H1 (cell line): ENCODE measurements around the gene LARGE2. TPM values are rescaled to one million over a fixed set of nuclear protein-coding genes. Genes with fewer than 3 reads are reported as not detected.

Source experiments
- HDAC6 ChIP-seq: IDR thresholded peaks from one replicate; pipeline ENCODE4 v1.7.1; 2012; ENCODE audit warnings: low read depth, mild to moderate bottlenecking, inconsistent platforms, low read length, moderate library complexity
- RNF2 ChIP-seq: fragments of 200-900, 300-1000 bp; sonication (generic); IDR thresholded peaks from 2 replicates; pipeline ENCODE4 v1.7.1; 2016; ENCODE audit warnings: borderline replicate concordance, low read depth, mild to moderate bottlenecking, antibody characterized with exemption, low read length; ENCODE audit not compliant: poor library complexity, severe bottlenecking; ENCODE audit errors: missing control alignments
- TEAD4 ChIP-seq: IDR thresholded peaks from 2 replicates; pipeline ENCODE4 v1.6.1; 2012; ENCODE audit warnings: low read depth, low read length, inconsistent platforms, mixed read lengths
- polyA plus RNA-seq, 7 experiments: library from polyadenylated mRNA; depleted of rRNA in 3 of 7; stranded (reverse) in 5 of 7; unstranded in 2 of 7; fragments of >200 nt in 5 of 7; fragments of 200-250 nt in 2 of 7; gene quantifications; 1 replicate in 5 of 7; 2 replicates in 1 of 7; 4 replicates in 1 of 7; pipeline versions ENCODE4 v1.2.1 to v1.2.3, GENCODE V29; 2011 to 2013; ENCODE audit warnings: missing spikeins in 2 of 7, mixed read lengths in 2 of 7
- total RNA-seq: library from RNA; stranded (reverse); fragmentation: NEBNext Ultra II Directional; extraction: Animal tissue kit (Norgen Biotek cat#: 25700); gene quantifications from 2 replicates; pipeline ENCODE4 v1.2.1, GENCODE V29; 2021
- TF ChIP-seq, protein P1 (sequence below): fragments of 300-600 bp; sonication (generic); IDR thresholded peaks from 2 replicates; pipeline ENCODE4 v1.7.1; 2012; ENCODE audit warnings: low read length, moderate library complexity, mild to moderate bottlenecking, inconsistent platforms; ENCODE audit not compliant: insufficient replicate concordance

The LARGE2 gene
- total and polyA plus RNA-seq, 2 of the 8 experiments (the other 6 are each of a cell fraction or from before 2014, with no cell fraction given): 111 to 137 TPM

DNA sequence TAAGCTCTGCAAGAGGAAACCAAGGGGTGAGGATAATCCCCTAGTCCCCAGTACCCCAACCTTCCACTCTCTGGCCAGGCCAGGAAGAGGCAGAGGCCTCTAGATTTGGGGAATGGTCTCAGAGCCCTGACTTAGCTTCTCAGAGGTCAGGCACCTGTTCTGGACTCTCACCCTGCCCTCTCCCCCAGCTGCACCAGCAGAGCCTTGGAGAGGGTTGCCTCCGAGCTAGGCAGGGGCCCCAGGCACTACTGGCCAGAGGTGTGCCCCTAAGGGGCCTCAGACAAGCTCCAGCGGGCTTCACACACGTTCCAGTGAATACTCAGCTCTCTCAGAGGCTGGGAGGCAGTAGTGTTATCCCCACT lies 23.4 kb upstream of the LARGE2 start (continued):
- TF ChIP-seq HDAC6 (no peak), TEAD4 (no peak), RNF2 (no peak)
- TF ChIP-seq, protein P1, sequence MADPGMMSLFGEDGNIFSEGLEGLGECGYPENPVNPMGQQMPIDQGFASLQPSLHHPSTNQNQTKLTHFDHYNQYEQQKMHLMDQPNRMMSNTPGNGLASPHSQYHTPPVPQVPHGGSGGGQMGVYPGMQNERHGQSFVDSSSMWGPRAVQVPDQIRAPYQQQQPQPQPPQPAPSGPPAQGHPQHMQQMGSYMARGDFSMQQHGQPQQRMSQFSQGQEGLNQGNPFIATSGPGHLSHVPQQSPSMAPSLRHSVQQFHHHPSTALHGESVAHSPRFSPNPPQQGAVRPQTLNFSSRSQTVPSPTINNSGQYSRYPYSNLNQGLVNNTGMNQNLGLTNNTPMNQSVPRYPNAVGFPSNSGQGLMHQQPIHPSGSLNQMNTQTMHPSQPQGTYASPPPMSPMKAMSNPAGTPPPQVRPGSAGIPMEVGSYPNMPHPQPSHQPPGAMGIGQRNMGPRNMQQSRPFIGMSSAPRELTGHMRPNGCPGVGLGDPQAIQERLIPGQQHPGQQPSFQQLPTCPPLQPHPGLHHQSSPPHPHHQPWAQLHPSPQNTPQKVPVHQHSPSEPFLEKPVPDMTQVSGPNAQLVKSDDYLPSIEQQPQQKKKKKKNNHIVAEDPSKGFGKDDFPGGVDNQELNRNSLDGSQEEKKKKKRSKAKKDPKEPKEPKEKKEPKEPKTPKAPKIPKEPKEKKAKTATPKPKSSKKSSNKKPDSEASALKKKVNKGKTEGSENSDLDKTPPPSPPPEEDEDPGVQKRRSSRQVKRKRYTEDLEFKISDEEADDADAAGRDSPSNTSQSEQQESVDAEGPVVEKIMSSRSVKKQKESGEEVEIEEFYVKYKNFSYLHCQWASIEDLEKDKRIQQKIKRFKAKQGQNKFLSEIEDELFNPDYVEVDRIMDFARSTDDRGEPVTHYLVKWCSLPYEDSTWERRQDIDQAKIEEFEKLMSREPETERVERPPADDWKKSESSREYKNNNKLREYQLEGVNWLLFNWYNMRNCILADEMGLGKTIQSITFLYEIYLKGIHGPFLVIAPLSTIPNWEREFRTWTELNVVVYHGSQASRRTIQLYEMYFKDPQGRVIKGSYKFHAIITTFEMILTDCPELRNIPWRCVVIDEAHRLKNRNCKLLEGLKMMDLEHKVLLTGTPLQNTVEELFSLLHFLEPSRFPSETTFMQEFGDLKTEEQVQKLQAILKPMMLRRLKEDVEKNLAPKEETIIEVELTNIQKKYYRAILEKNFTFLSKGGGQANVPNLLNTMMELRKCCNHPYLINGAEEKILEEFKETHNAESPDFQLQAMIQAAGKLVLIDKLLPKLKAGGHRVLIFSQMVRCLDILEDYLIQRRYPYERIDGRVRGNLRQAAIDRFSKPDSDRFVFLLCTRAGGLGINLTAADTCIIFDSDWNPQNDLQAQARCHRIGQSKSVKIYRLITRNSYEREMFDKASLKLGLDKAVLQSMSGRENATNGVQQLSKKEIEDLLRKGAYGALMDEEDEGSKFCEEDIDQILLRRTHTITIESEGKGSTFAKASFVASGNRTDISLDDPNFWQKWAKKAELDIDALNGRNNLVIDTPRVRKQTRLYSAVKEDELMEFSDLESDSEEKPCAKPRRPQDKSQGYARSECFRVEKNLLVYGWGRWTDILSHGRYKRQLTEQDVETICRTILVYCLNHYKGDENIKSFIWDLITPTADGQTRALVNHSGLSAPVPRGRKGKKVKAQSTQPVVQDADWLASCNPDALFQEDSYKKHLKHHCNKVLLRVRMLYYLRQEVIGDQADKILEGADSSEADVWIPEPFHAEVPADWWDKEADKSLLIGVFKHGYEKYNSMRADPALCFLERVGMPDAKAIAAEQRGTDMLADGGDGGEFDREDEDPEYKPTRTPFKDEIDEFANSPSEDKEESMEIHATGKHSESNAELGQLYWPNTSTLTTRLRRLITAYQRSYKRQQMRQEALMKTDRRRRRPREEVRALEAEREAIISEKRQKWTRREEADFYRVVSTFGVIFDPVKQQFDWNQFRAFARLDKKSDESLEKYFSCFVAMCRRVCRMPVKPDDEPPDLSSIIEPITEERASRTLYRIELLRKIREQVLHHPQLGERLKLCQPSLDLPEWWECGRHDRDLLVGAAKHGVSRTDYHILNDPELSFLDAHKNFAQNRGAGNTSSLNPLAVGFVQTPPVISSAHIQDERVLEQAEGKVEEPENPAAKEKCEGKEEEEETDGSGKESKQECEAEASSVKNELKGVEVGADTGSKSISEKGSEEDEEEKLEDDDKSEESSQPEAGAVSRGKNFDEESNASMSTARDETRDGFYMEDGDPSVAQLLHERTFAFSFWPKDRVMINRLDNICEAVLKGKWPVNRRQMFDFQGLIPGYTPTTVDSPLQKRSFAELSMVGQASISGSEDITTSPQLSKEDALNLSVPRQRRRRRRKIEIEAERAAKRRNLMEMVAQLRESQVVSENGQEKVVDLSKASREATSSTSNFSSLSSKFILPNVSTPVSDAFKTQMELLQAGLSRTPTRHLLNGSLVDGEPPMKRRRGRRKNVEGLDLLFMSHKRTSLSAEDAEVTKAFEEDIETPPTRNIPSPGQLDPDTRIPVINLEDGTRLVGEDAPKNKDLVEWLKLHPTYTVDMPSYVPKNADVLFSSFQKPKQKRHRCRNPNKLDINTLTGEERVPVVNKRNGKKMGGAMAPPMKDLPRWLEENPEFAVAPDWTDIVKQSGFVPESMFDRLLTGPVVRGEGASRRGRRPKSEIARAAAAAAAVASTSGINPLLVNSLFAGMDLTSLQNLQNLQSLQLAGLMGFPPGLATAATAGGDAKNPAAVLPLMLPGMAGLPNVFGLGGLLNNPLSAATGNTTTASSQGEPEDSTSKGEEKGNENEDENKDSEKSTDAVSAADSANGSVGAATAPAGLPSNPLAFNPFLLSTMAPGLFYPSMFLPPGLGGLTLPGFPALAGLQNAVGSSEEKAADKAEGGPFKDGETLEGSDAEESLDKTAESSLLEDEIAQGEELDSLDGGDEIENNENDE: no peak
- TF ChIP-seq, all 59 proteins: peak for 0
